H54 (cell line): ENCODE results near the gene PLK1.

Source experiments
- DNase-seq: peaks from one replicate; pipeline ENCODE4 v3.0.0; 2011; ENCODE audit warnings: low spot score, mixed read lengths; ENCODE audit not compliant: insufficient read length
- FAIRE-seq: peaks from 3 replicates; lab custom pipeline; 2011; peaks lifted over from hg19 to GRCh38; lab: Jason Lieb, UNC
- POLR2A ChIP-seq: IDR thresholded peaks from 2 replicates; pipeline ENCODE4 v1.6.1; 2011; ENCODE audit warnings: low read depth, mild to moderate bottlenecking, low read length

Gene PLK1

DNA sequence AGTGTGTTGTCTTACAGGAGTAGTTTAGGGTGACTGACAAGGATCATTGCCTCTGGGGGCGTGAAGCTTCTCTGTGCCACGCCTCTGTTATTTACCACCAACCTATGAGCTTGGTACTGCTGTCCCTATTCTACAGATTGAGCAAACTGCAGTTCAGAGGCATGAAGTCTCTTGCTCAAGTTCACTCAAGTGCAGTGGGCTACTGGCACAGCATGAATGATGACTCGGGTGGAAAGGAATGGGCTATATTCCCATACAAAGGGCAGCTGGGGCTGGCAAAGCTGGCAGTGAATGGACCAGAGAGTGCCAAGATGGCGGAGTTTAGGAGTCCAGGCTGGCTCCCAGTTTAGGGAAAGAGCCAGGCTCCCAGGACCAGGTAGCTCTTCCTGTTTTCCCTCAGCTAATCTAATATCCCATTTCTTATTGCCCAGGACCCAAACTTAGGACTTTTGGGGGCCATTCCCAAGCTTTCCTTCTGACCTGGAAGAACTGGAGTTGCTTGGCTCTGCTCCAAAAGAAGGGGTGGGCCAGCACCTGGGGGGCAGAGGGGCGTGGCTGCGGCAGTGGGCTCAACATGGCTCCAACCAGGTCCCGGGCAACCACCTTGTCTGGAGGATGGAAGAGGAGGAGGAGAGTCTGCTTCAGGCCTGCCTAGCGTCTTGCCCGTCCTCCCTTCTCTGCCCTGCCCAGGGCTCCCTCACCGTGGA, 12.9 kb downstream of the PLK1 start:
- TF ChIP-seq POLR2A: no peak
- FAIRE-seq (no peak), DNase-seq (peak; percentile 64)

DNA sequence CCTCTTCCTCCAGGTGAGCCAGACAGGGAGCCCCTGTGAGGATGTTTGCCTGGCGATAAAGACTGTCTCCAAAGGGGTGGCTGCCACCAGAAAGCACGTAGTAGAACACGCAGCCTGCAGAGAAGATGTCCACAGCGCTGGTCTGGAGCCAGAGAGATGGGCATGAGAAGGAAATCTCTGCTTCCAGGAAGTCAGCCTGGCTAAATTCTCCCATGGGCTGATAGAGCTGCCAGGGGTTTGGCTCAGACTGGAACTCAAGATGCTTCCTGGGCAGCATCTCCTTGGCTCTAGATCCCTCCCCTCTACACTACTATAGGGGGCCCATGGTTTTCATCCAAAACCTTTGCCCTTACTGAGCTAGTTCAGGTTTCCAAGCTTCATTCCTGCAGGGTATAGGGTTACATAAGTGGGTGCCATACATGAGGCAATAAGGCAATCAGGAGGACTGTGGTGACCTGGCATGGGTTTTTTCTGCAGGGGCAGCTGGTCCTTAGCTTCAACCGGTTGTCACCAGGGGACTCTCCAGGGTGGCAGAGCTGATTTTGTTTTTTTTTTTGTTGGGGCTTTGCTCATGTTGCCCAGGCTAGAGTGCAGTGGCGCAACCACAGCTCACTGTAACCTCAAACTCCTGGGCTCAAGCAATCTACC, 13.6 kb downstream of the PLK1 start:
- FAIRE-seq: no peak
- no peak for DNase-seq
- no peak for TF ChIP-seq POLR2A

- FAIRE-seq: no peak
- no peak for TF ChIP-seq POLR2A
- no peak for DNase-seq
Measured at GRCh38 chr16:23694265-23694643, 15.6 kb downstream of the PLK1 start.

DNA sequence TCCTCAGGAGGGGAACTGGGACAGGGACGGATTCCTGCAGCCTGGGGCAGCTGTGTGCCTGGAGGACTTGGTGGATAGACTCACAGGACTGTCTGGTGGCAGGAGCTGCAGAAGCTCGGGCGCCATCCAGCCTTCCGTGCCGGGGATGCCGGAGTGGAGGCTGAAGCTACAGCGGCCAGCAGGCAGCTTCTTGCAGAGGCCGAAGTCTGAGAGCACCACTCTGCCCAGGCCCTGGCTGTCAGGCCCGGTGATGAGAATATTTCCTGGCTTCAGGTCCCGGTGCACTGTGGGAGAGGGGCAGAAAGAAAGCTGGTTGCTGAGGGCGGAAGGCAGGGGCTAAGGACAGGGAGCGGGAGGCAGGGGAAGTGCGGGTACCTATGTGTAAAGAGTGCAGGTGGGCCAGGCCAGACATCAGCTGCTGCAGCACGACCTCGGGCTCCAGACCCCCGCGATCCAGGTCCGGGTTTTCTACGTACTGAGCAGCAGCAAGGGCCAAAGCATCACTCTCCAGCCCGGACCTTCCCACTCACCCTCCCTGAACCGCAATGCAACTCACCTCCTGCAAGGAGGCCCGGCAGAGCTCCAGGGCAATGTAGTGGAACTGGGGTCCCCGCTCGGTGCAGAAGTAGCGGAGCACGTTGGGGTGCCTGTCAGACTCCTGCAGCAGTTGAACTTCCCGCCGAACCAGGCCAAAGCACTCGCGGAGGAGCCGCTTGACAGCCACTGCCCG, 16.1 kb downstream of the PLK1 start:
- TF ChIP-seq POLR2A: no peak
- no peak for DNase-seq
- no peak for FAIRE-seq

GRCh38 chr16:23695756-23696155, 17.1 kb downstream of the PLK1 start:
- DNase-seq (no peak), FAIRE-seq (no peak)
- TF ChIP-seq POLR2A: no peak

DNA sequence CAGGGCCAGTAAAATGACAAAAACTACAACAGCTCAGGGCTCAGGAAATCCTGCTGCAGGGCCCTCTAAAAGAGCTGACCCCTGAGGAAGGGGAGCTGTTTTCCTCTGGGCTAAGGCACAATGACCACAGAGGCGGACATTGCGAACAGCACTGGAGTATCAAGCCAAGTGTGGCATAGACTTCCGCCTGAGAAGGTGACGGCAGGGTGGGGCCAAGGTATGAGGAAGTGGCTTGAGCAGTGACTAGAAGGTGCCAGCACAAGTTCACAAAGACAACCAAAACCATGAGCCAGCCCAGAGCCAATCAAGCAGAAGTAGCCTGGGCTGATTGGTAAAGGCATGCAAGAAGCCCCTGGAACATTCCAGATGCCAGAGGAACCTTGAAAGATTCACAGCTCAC, 20.4 kb downstream of the PLK1 start:
- FAIRE-seq: no peak
- TF ChIP-seq POLR2A: no peak
- no peak for DNase-seq

DNA sequence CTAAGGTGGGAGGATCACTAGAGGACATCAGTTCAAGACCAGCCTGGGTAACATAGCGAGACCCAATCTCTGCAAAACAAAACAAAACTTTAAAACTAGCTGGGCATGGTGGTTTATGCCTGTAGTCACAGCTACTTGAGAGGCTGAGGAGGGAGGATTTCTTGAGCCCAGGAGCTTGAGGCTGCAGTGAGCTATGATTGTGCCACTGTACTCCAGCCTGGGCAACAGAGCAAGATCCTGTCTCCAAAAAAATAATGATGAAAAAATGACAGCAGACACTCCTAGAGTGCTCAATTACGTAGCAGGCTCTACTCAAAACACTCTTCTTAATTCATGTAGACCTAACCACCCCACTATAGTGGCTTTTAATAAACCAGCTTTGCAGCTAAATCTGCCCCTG, 21.4 kb downstream of the PLK1 start:
- FAIRE-seq (no peak), DNase-seq (no peak)
- no peak for TF ChIP-seq POLR2A

DNA sequence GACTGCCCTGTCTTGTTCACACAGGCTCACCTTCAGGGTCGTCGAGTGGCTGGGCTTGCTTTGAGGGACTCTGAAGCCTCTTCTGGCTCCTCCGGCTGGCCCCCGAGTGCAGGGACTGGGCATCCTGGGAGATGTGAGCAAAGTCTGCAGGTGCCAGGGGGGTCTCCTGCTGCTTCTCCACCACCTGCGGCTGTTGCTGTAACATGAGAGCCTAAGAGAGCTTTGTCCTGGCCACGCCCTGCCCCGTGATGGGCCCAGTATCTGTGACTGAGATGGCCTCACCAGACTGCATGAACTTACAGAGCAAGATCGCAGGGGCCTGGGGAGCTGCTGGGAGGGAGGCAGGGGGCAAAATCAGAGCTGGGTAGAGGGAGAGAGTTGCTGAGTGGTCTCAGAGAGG, 21.8 kb downstream of the PLK1 start:
- no peak for DNase-seq
- TF ChIP-seq POLR2A: no peak
- no peak for FAIRE-seq

DNA sequence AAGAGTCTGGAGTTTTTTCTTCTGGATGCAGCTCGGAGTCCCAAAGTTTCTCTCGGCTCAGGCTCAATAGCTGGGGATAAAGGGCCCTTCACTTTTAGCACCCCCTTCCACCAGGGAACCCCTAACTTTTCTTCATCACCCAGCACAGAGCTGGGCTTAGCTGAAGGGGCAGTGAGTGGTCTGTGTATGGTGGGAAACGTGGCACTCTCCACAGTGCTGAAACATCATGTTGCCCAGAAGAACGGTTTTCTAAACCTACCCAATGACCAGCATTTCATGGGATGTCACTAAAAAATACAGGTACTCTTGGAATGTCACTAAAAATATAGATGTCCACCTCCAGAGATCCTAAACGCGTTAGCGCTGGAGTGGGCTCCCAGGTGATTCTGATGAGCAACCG, 22.4 kb downstream of the PLK1 start:
- FAIRE-seq (no peak), DNase-seq (no peak)
- TF ChIP-seq POLR2A: no peak

DNA sequence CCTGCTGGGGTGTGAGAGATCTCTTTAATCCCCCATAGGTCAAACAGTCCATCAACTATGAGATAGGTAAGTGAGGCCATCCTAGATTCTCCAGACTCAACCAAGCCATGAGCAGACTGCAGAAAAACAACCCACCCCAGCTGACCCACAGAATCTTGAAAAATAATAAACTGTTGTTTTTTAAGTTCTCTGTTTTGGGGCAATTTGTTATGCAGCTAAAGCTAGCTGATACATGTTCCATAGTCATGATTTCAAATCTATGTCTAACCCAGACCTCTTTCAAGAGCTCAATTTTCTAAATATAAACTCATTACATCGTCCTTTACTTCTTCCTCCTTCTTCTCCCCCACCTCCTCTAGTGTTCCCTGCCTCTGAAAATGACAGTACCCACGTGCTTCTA, 24.3 kb downstream of the PLK1 start:
- DNase-seq: no peak
- FAIRE-seq: no peak
- no peak for TF ChIP-seq POLR2A

- no peak for FAIRE-seq
- no peak for DNase-seq
- TF ChIP-seq POLR2A: no peak
Measured at GRCh38 chr16:23704772-23705516, 26.3 kb downstream of the PLK1 start.

GRCh38 chr16:23705517-23705902, 26.8 kb downstream of the PLK1 start:
- no peak for DNase-seq
- FAIRE-seq: no peak
- no peak for TF ChIP-seq POLR2A

DNA sequence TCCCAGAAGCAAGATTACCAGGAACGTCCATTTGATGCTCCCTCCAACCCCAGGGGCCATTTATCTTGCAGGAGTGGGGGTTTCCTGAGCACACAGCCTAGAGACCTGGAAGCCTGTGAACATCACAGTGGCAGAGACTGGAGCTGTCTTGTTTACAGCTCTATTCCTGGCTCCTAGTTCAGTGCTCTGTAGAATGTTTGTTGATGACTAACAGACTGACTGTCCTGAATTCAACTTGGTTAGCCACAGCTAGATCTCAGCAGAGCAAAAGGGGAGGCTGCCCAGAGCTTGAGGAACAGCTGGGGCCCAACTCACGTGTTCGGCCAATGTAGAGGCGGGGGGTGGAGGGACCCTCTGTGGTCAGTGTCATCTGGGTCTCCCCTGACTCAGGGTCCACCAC, 27.8 kb downstream of the PLK1 start:
- TF ChIP-seq POLR2A: no peak
- FAIRE-seq (no peak), DNase-seq (no peak)

GRCh38 chr16:23709536-23709935, 30.8 kb downstream of the PLK1 start:
- no peak for TF ChIP-seq POLR2A
- DNase-seq (no peak), FAIRE-seq (no peak)
